ENCODE data around the gene KIF3C.

The KIF3C gene

GRCh38 chr2:25979001-25979400 is 3.3 kb downstream of the KIF3C start:
- Histone ChIP-seq H3K27me3 (no peaks in the 10 kb centered on the region), H3K4me3 (no peak overlapping the region), H3K36me3 (peaks cover 0 to 15% (median 0%) of the 10 kb centered on the region in 3 donors), H3K4me1 (peaks cover 0 to 32% (median 22%) of the 10 kb centered on the region in 4 donors), H3K9me3 (no peaks in the 10 kb centered on the region), H3K27ac (no peak overlapping the region)
- DNase-seq, result no peak
- intact Hi-C loops (cut with DNase I; ENCODE audit: low total_unique reads), result no loop called here
- no peak for TF ChIP-seq CTCF (IDR thresholded peaks at IDR 0.05)

GRCh38 chr2:25977768-25978167 is 4.5 kb downstream of the KIF3C start:
- intact Hi-C loops (cut with DNase I; ENCODE audit: low total_unique reads), result no loop called here
- H3K4me3 ChIP-seq, result no peak overlapping the region
- no peak for DNase-seq
- peaks cover 0 to 22% (median 0%) of the 10 kb centered on the region in 3 donors for H3K36me3 ChIP-seq
- H3K4me1 ChIP-seq, result peaks cover 0 to 28% (median 20%) of the 10 kb centered on the region in 4 donors
- H3K27me3 ChIP-seq, result no peaks in the 10 kb centered on the region
- TF ChIP-seq CTCF (IDR thresholded peaks at IDR 0.05), result no peak
- H3K27ac ChIP-seq, result no peak overlapping the region
- no peaks in the 10 kb centered on the region for H3K9me3 ChIP-seq

- peaks cover 0 to 22% (median 0%) of the 10 kb centered on the region in 3 donors for H3K36me3 ChIP-seq
- TF ChIP-seq CTCF (IDR thresholded peaks at IDR 0.05), result no peak
- H3K27me3 ChIP-seq, result no peaks in the 10 kb centered on the region
- no peaks in the 10 kb centered on the region for H3K9me3 ChIP-seq
- intact Hi-C loops (cut with DNase I; ENCODE audit: low total_unique reads), result no loop called here
- no peak overlapping the region for H3K27ac ChIP-seq
- DNase-seq, result no peak
- no peak overlapping the region for H3K4me3 ChIP-seq
- peaks cover 0 to 27% (median 19%) of the 10 kb centered on the region in 4 donors for H3K4me1 ChIP-seq
These were observed 5.1 kb downstream of the KIF3C start for GRCh38 chr2:25976983-25977741.

- no peak overlapping the region for H3K4me3 ChIP-seq
- no peaks in the 10 kb centered on the region for H3K27me3 ChIP-seq
- intact Hi-C loops (cut with DNase I; ENCODE audit: low total_unique reads), result no loop called here
- peaks cover 0 to 22% (median 0%) of the 10 kb centered on the region in 3 donors for H3K36me3 ChIP-seq
- TF ChIP-seq CTCF (IDR thresholded peaks at IDR 0.05), result no peak
- H3K4me1 ChIP-seq, result peaks cover 0 to 4% (median under 1%) of the 10 kb centered on the region in 4 donors
- no peak overlapping the region for H3K27ac ChIP-seq
- H3K9me3 ChIP-seq, result no peaks in the 10 kb centered on the region
- DNase-seq, result no peak
These were observed 10.1 kb downstream of the KIF3C start for GRCh38 chr2:25972049-25972823.

GRCh38 chr2:25971596-25971995 is 10.7 kb downstream of the KIF3C start:
- no peaks in the 10 kb centered on the region for H3K27me3 ChIP-seq
- no peak for DNase-seq
- H3K4me1 ChIP-seq, result no peaks in the 10 kb centered on the region
- H3K9me3 ChIP-seq, result no peaks in the 10 kb centered on the region
- no peak overlapping the region for H3K27ac ChIP-seq
- intact Hi-C loops (cut with DNase I; ENCODE audit: low total_unique reads), result no loop called here
- H3K36me3 ChIP-seq, result peaks cover 0 to 22% (median 0%) of the 10 kb centered on the region in 3 donors
- H3K4me3 ChIP-seq, result no peak overlapping the region
- no peak for TF ChIP-seq CTCF (IDR thresholded peaks at IDR 0.05)
